CD8-positive, alpha-beta memory T cell (primary cell): ENCODE data around the gene SLC25A10. TPM values are rescaled to one million over a fixed set of nuclear protein-coding genes. Genes with fewer than 3 reads are reported as not detected.

ENCODE experiments used
- CTCF ChIA-PET: fragments of 350-600 bp; sonication (Branson Sonifier 250); formaldehyde crosslinking; loops from one replicate; lab custom pipeline; 2021; ENCODE audit warnings: antibody characterized with exemption; lab: Charles Lee
- POLR2A ChIA-PET: fragments of 350-600 bp; sonication (Branson Sonifier 250); formaldehyde crosslinking; loops from one replicate; lab custom pipeline; 2021; ENCODE audit warnings: antibody characterized with exemption; lab: Charles Lee
- DNase-seq, 5 donors: peaks; one replicate each; pipeline versions ENCODE4 v3.0.0 to v3.0.0-alpha.2; 2020 to 2022; ENCODE audit warnings: mixed read lengths in 1 of 5
- H3K27ac ChIP-seq: one replicate; pipeline ENCODE4 v1.7.0; 2013; ENCODE audit warnings: low read depth, mild to moderate bottlenecking, low read length, moderate library complexity
- H3K27me3 ChIP-seq: 2 replicates; pipeline ENCODE4 v1.7.0; 2013; ENCODE audit warnings: low read length, mild to moderate bottlenecking; ENCODE audit not compliant: insufficient read depth, poor library complexity, severe bottlenecking
- H3K36me3 ChIP-seq: 2 replicates; pipeline ENCODE4 v1.7.0; 2013; ENCODE audit warnings: mild to moderate bottlenecking, low read length, moderate library complexity; ENCODE audit not compliant: insufficient read depth
- H3K4me1 ChIP-seq: 2 replicates; pipeline ENCODE4 v1.7.0; 2013; ENCODE audit warnings: mild to moderate bottlenecking, low read length, moderate library complexity; ENCODE audit not compliant: insufficient read depth
- H3K4me3 ChIP-seq: 2 replicates; pipeline ENCODE4 v1.7.0; 2013; ENCODE audit warnings: mild to moderate bottlenecking, low read length
- H3K9me3 ChIP-seq: 2 replicates; pipeline ENCODE4 v1.7.0; 2013; ENCODE audit warnings: mild to moderate bottlenecking, low read length
- H3K27ac Mint-ChIP-seq, 8 donors: one replicate each; pipeline ENCODE4 v1.8.0; 2020 to 2021; ENCODE audit warnings: mixed read lengths in 8 of 8, mild to moderate bottlenecking in 6 of 8, inconsistent platforms in 3 of 8, moderate library complexity in 3 of 8
- H3K27me3 Mint-ChIP-seq, 2 donors: one replicate each; pipeline ENCODE4 v1.8.0; 2020 to 2021; ENCODE audit warnings: mixed read lengths in 2 of 2, mild to moderate bottlenecking in 1 of 2, moderate library complexity in 1 of 2
- H3K36me3 Mint-ChIP-seq, 3 donors: one replicate each; pipeline ENCODE4 v1.8.0; 2020 to 2021; ENCODE audit warnings: mixed read lengths in 3 of 3, inconsistent platforms in 1 of 3, mild to moderate bottlenecking in 1 of 3
- H3K4me1 Mint-ChIP-seq, 3 donors: one replicate each; pipeline ENCODE4 v1.8.0; 2020 to 2021; ENCODE audit warnings: mixed read lengths in 3 of 3, inconsistent platforms in 1 of 3, mild to moderate bottlenecking in 1 of 3
- H3K4me3 Mint-ChIP-seq, 7 donors: one replicate each; pipeline ENCODE4 v1.8.0; 2020 to 2021; ENCODE audit warnings: mixed read lengths in 7 of 7, mild to moderate bottlenecking in 6 of 7, moderate library complexity in 4 of 7, inconsistent platforms in 2 of 7
- H3K9me3 Mint-ChIP-seq, 5 donors: one replicate each; pipeline ENCODE4 v1.8.0; 2020 to 2022; ENCODE audit warnings: mixed read lengths in 5 of 5, mild to moderate bottlenecking in 3 of 5, moderate library complexity in 2 of 5, inconsistent platforms in 1 of 5
- polyA plus RNA-seq: library from polyadenylated mRNA; unstranded; fragments of 300-500 nt; fragmentation: Illumina TruSeq; gene quantifications from one replicate; pipeline ENCODE4 v1.2.3, GENCODE V29; 2021
- total RNA-seq, 2 experiments: library from RNA; stranded (reverse); gene quantifications; one replicate each; pipeline ENCODE4 v1.2.3, GENCODE V29; 2021

Gene SLC25A10
- total and polyA plus RNA-seq, 3 experiments from 2014 or later, result 4.9 to 34.7 (median 34.1) TPM

DNA sequence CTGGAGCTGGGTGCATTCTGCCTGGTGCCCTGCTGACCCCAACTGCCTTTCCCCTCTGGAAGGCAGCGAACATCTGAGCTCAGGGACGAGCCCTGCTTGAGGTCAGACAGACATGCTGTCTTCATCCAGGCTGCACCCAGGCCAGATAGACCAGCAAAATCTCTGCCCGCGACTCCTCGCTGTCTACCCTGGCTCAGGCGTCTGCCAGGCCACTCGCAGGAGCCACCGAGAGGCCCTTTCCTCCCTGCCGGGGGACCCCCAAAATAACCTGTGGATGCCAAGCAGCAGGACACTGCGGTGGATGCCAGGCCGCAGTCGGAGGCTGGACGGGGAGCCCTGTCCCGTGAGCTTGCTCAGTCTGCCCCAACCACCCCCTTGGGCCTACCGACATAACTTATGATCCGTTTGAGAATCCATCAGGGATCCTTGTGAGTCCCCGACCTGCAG is 3.3 kb upstream of the SLC25A10 start:
- Histone ChIP-seq H3K9me3 (no peaks in the 10 kb centered on the region), H3K4me3 (no peak overlapping the region), H3K27ac (no peak overlapping the region), H3K27me3 (no peaks in the 10 kb centered on the region), H3K36me3 (peaks cover 11% of the 10 kb centered on the region), H3K4me1 (peaks cover 36% of the 10 kb centered on the region)
- DNase-seq, result no peak
- peaks cover 0 to 26% (median 4%) of the 10 kb centered on the region in 3 donors for H3K36me3 Mint-ChIP-seq
- H3K27me3 Mint-ChIP-seq, result no peaks in the 10 kb centered on the region
- H3K9me3 Mint-ChIP-seq, result no peaks in the 10 kb centered on the region
- POLR2A ChIA-PET, result no interaction called here
- H3K4me1 Mint-ChIP-seq, result peaks cover 16 to 39% (median 26%) of the 10 kb centered on the region in 3 donors
- peak overlapping the region in 1 of 8 donors; percentile 47 for H3K27ac Mint-ChIP-seq
- CTCF ChIA-PET, result no interaction called here
- H3K4me3 Mint-ChIP-seq, result peak overlapping the region in 2 of 7 donors; percentile 19 to 60

DNA sequence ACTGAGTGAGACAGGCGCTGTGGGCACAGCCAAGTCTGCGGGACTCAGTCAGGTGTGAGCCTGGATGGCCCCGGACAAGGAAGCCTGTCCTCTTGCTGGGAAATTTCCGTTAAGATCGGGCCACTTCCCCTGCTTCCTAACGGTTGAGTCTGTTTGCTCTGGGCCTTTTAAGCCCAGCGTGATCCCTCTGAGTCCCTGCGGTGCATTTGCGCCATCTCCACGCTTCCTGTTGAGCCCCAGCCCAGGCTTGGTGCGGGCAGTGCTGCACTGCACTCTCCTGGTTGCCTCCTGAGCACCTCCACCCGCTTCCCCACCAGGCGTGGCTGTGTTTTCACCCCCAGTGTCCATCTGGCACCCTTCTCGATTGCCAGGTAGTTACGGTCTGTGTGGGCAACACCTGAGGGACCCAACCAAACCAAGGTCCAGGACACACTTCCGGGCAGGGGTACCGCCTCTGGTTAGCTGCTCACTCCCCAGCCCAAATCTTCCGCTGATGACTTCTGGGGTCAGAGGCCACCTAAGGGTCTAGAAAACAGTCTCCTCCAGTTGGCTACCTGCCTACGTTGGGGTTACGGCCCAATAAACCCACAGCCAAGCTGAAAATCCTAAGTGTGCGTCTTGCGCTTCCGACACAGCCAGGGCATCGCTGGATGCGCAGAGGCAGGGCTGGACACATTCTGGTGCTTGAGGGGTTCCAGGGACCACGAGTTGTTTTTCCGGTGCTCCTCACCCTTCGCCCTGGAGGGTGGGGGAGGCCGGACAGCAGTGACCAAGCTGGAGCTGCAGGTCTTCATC is 1.4 kb upstream of the SLC25A10 start:
- Histone ChIP-seq H3K27me3 (no peaks in the 10 kb centered on the region), H3K9me3 (no peaks in the 10 kb centered on the region), H3K4me3 (peak overlapping the region; percentile 32), H3K27ac (no peak overlapping the region), H3K36me3 (peaks cover under 1% of the 10 kb centered on the region), H3K4me1 (peaks cover 27% of the 10 kb centered on the region)
- no peak for DNase-seq
- CTCF ChIA-PET, result no interaction called here
- H3K4me1 Mint-ChIP-seq, result peaks cover 8 to 28% (median 16%) of the 10 kb centered on the region in 3 donors
- peaks cover 0 to 1% (median 0%) of the 10 kb centered on the region in 5 donors for H3K9me3 Mint-ChIP-seq
- peaks cover 0 to 20% (median 1%) of the 10 kb centered on the region in 3 donors for H3K36me3 Mint-ChIP-seq
- peak overlapping the region; percentile 56 to 72 (median 58) for H3K4me3 Mint-ChIP-seq
- H3K27me3 Mint-ChIP-seq, result no peaks in the 10 kb centered on the region
- POLR2A ChIA-PET, result interaction anchor here (0.6 to 1.4 kb wide), 5 partner anchors 8 to 811 kb away, joined by 3 to 8 read pairs (median 5); partner anchors contain the start of genes ARL16, HGS and MRPL12
- peak overlapping the region in 6 of 8 donors; percentile 34 to 64 (median 42) for H3K27ac Mint-ChIP-seq

- Mint-ChIP-seq H3K36me3 (peaks cover 0 to 4% (median 0%) of the 10 kb centered on the region in 3 donors), H3K27me3 (no peaks in the 10 kb centered on the region), H3K4me3 (peak overlapping the region; percentile 77 to 92 (median 82)), H3K27ac (peak overlapping the region in 4 of 8 donors; percentile 42 to 85 (median 52)), H3K9me3 (peaks cover 0 to 1% (median 0%) of the 10 kb centered on the region in 5 donors), H3K4me1 (peaks cover 8 to 25% (median 16%) of the 10 kb centered on the region in 3 donors)
- CTCF ChIA-PET, result no interaction called here
- no peak overlapping the region for H3K4me3 ChIP-seq
- no peaks in the 10 kb centered on the region for H3K27me3 ChIP-seq
- H3K27ac ChIP-seq, result peak overlapping the region; percentile 27
- no peaks in the 10 kb centered on the region for H3K9me3 ChIP-seq
- H3K4me1 ChIP-seq, result peaks cover 27% of the 10 kb centered on the region
- no peak for DNase-seq
- H3K36me3 ChIP-seq, result no peaks in the 10 kb centered on the region
- POLR2A ChIA-PET, result interaction anchor here (0.9 to 1.5 kb wide), 2 partner anchors 10 to 29 kb away, joined by 5 to 6 read pairs; partner anchors contain the start of genes ARL16, HGS and MRPL12
Measured at GRCh38 chr17:81712468-81713003, 452 bp downstream of the SLC25A10 start.

DNA sequence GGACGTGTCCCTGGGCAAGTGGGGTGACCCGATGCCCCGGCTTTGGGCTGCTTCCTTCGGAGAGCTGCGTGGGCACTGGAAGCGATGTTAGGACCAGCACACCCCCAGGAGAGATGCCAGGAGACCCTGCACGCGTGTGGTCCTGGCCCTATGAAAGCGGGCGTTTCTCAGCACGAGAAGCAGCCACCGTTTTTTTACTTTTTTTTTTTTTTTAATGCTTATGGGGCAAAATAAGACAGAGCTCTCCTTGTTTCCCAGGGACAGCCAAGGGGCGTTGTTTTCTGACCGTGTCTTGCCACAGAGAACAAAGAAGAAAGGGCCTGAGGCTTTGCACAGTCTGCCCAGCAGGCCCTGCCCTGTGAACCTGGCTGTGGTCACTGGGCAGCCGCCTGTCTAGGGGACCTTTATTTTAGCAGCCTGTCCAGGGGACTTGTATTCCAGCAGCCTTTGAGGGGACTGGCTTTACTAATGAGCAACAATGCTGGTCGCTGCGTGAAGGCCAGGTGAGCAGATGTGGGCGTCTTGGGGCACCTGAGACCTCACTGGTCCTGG is 996 bp downstream of the SLC25A10 start:
- DNase-seq, result peak in 1 of 5 donors; percentile 46
- Mint-ChIP-seq H3K4me3 (peak overlapping the region; percentile 77 to 92 (median 82)), H3K36me3 (peaks cover 0 to 2% (median 0%) of the 10 kb centered on the region in 3 donors), H3K9me3 (peaks cover 0 to 1% (median 0%) of the 10 kb centered on the region in 5 donors), H3K27me3 (no peaks in the 10 kb centered on the region), H3K27ac (peak overlapping the region in 5 of 8 donors; percentile 42 to 85 (median 54)), H3K4me1 (peaks cover 8 to 25% (median 16%) of the 10 kb centered on the region in 3 donors)
- Histone ChIP-seq H3K27me3 (no peaks in the 10 kb centered on the region), H3K4me3 (no peak overlapping the region), H3K36me3 (no peaks in the 10 kb centered on the region), H3K9me3 (no peaks in the 10 kb centered on the region), H3K4me1 (peaks cover 27% of the 10 kb centered on the region), H3K27ac (peak overlapping the region; percentile 27)
- CTCF ChIA-PET, result no interaction called here
- POLR2A ChIA-PET, result interaction anchor here (0.9 to 1.5 kb wide), 2 partner anchors 10 to 29 kb away, joined by 5 to 6 read pairs; partner anchors contain the start of genes ARL16, HGS and MRPL12

DNA sequence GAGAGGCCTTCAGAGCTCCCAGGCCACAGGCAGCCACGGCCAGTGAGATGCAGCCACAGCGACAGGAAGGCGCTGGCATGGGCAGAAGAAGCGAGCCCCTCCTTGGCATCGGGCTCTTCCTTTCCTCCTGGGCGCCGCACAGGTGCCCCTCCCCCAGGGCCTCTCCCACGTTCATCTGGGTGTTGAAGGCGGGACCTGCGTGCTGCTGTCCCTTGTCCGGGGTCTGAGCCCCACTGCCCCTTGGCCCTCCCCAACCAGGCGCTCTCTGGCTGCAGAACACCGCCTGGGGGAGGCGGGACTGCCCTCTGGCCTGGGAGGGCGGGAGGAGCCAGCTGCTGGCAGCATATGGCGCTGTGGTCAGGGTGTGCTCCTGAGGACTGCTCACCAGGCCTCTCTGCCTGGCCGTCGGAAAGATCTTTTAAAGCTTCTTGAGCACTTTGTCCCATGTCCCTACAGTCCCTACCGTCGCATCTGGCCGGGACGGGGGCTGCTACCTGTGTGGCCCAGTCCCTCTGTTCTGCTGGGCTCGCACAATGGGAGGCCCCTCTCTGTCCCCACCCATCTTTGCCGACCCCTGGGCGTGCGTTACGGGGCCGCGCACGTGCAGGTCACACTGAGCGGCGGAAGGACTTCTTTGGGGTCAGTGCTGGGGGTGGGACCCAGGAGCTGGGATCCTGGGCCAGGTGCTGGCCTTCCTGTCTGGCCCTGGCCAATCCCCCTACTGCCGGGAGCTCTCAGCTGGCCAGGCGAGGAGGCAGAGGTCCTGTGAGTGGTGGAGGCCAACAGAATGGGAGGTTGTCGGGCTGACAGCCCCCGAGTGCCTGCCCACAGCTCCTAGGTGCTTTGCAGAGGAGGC is 1.7 kb downstream of the SLC25A10 start:
- peaks cover 0 to 1% (median 0%) of the 10 kb centered on the region in 5 donors for H3K9me3 Mint-ChIP-seq
- POLR2A ChIA-PET, result interaction anchor here (0.9 to 1.5 kb wide), 2 partner anchors 11 to 30 kb away, joined by 5 to 6 read pairs; partner anchors contain the start of genes ARL16, HGS and MRPL12

DNA sequence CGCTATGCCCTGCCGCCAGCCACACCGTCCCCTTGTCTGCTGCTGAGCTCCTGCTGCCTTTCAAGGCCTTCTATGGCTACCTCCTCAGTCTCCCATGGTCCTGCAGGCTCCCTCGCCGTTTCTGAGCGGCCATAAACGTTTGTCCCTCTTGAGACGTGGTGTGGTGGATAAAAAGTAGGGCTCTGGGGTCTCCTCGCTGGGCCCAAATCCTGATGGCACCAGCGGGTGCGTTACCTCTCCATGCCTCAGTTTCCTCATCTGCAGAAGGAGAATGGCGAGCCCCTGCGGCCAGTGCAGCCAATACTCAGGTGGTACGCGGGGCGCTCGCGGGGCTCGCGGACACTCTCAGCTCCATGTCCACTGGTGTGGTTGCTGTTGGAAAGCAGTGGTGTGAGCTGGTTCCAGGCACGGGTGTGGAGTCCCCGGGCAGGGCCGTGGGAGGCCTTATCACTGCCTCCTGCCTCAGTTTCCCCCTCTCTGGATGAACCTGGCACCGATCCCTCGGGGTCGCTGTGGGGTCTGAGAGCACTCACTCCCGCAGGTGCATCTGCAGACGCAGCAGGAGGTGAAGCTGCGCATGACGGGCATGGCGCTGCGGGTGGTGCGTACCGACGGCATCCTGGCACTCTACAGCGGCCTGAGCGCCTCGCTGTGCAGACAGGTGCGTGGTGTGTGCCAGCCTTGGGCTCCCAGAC is 2.5 kb downstream of the SLC25A10 start:
- Mint-ChIP-seq H3K4me3 (peak overlapping the region in 2 of 7 donors; percentile 11 to 80), H3K9me3 (peaks cover 0 to 1% (median 0%) of the 10 kb centered on the region in 5 donors), H3K27ac (peak overlapping the region in 1 of 8 donors; percentile 82), H3K36me3 (no peaks in the 10 kb centered on the region), H3K27me3 (no peaks in the 10 kb centered on the region), H3K4me1 (peaks cover 8 to 25% (median 16%) of the 10 kb centered on the region in 3 donors)
- Histone ChIP-seq H3K4me3 (no peak overlapping the region), H3K4me1 (peaks cover 27% of the 10 kb centered on the region), H3K27me3 (no peaks in the 10 kb centered on the region), H3K36me3 (no peaks in the 10 kb centered on the region), H3K9me3 (no peaks in the 10 kb centered on the region), H3K27ac (no peak overlapping the region)
- DNase-seq, result no peak
- CTCF ChIA-PET, result no interaction called here
- POLR2A ChIA-PET, result no interaction called here

More for the DNA sequence above, 1.7 kb downstream of the SLC25A10 start:
- Mint-ChIP-seq H3K4me1 (peaks cover 8 to 25% (median 16%) of the 10 kb centered on the region in 3 donors), H3K27ac (no peak overlapping the region), H3K27me3 (no peaks in the 10 kb centered on the region), H3K36me3 (peaks cover 0 to 2% (median 0%) of the 10 kb centered on the region in 3 donors), H3K4me3 (peak overlapping the region in 5 of 7 donors; percentile 8 to 88 (median 80))
- Histone ChIP-seq H3K27ac (peak overlapping the region; percentile 27), H3K36me3 (no peaks in the 10 kb centered on the region), H3K9me3 (no peaks in the 10 kb centered on the region), H3K27me3 (no peaks in the 10 kb centered on the region), H3K4me1 (peaks cover 27% of the 10 kb centered on the region), H3K4me3 (no peak overlapping the region)
- DNase-seq, result peak in 1 of 5 donors; percentile 47
- CTCF ChIA-PET, result no interaction called here
